Endothelial cell (in vitro differentiated cells): ENCODE data around the gene PIAS4. TPM values are rescaled to one million over a fixed set of nuclear protein-coding genes. Genes with fewer than 3 reads are reported as not detected.
A peak's percentile ranks its signal among the peaks of the same experiment; 100 is the strongest.

ENCODE experiments used
- DNase-seq: peaks from one replicate; pipeline ENCODE4 v3.0.0; 2021; ENCODE audit warnings: low spot score
- H3K27ac Mint-ChIP-seq: one replicate; pipeline ENCODE4 v1.8.0; 2021; ENCODE audit warnings: mixed read lengths, inconsistent platforms; ENCODE audit not compliant: unreplicated experiment
- H3K27me3 Mint-ChIP-seq: one replicate; pipeline ENCODE4 v1.8.0; 2021; ENCODE audit warnings: mild to moderate bottlenecking, moderate library complexity, mixed read lengths, inconsistent platforms; ENCODE audit not compliant: unreplicated experiment
- H3K36me3 Mint-ChIP-seq: one replicate; pipeline ENCODE4 v1.8.0; 2021; ENCODE audit warnings: mild to moderate bottlenecking, low read depth, mixed read lengths, inconsistent platforms; ENCODE audit not compliant: unreplicated experiment
- H3K4me1 Mint-ChIP-seq: one replicate; pipeline ENCODE4 v1.8.0; 2021; ENCODE audit warnings: mild to moderate bottlenecking, mixed read lengths, inconsistent platforms; ENCODE audit not compliant: unreplicated experiment
- H3K4me3 Mint-ChIP-seq: one replicate; pipeline ENCODE4 v1.8.0; 2021; ENCODE audit warnings: mild to moderate bottlenecking, mixed read lengths, inconsistent platforms; ENCODE audit not compliant: unreplicated experiment
- H3K9me3 Mint-ChIP-seq: one replicate; pipeline ENCODE4 v1.8.0; 2021; ENCODE audit warnings: mixed read lengths, inconsistent platforms; ENCODE audit not compliant: unreplicated experiment
- CTCF ChIP-seq: fragments of 200-600 bp; sonication (generic); IDR thresholded peaks from one replicate; pipeline ENCODE4 v1.5.0; 2021; ENCODE audit warnings: antibody characterized with exemption; ENCODE audit not compliant: unreplicated experiment
- total RNA-seq: library from RNA; stranded (reverse); fragmentation: NEBNext Ultra II Directional; extraction: Animal tissue kit (Norgen Biotek cat#: 25700); gene quantifications from one replicate; pipeline ENCODE4 v1.2.1, GENCODE V29; 2021; ENCODE audit not compliant: unreplicated experiment

The PIAS4 gene
- total RNA-seq, 1 donor from 2014 or later = 41.2 TPM

- Mint-ChIP-seq H3K4me3 (no peak overlapping the region), H3K27ac (no peak overlapping the region), H3K36me3 (peaks cover 11% of the 10 kb centered on the region), H3K27me3 (peaks cover 4% of the 10 kb centered on the region), H3K9me3 (no peaks in the 10 kb centered on the region), H3K4me1 (no peaks in the 10 kb centered on the region)
- TF ChIP-seq CTCF = no peak
- DNase-seq = no peak
Measured at GRCh38 chr19:4045597-4046361, 38.2 kb downstream of the PIAS4 start.

- Mint-ChIP-seq H3K4me3 (peak overlapping the region; percentile 28), H3K9me3 (no peaks in the 10 kb centered on the region), H3K36me3 (peaks cover 15% of the 10 kb centered on the region), H3K27me3 (peaks cover 4% of the 10 kb centered on the region), H3K4me1 (no peaks in the 10 kb centered on the region), H3K27ac (no peak overlapping the region)
- TF ChIP-seq CTCF = no peak
- no peak for DNase-seq
Measured at GRCh38 chr19:4046362-4046691, 38.8 kb downstream of the PIAS4 start.

- peak overlapping the region; percentile 57 for H3K27ac Mint-ChIP-seq
- H3K27me3 Mint-ChIP-seq = peaks cover 4% of the 10 kb centered on the region
- no peak for DNase-seq
- no peaks in the 10 kb centered on the region for H3K9me3 Mint-ChIP-seq
- H3K4me1 Mint-ChIP-seq = no peaks in the 10 kb centered on the region
- TF ChIP-seq CTCF = no peak
- H3K4me3 Mint-ChIP-seq = no peak overlapping the region
- peaks cover 16% of the 10 kb centered on the region for H3K36me3 Mint-ChIP-seq
Measured at GRCh38 chr19:4046946-4047683, 39.6 kb downstream of the PIAS4 start.

GRCh38 chr19:4049432-4049831, 41.9 kb downstream of the PIAS4 start:
- H3K4me3 Mint-ChIP-seq = peak overlapping the region; percentile 28
- DNase-seq = no peak
- no peaks in the 10 kb centered on the region for H3K9me3 Mint-ChIP-seq
- no peak overlapping the region for H3K27ac Mint-ChIP-seq
- H3K27me3 Mint-ChIP-seq = peaks cover 8% of the 10 kb centered on the region
- TF ChIP-seq CTCF = no peak
- H3K36me3 Mint-ChIP-seq = peaks cover 28% of the 10 kb centered on the region
- peaks cover 5% of the 10 kb centered on the region for H3K4me1 Mint-ChIP-seq
